Tibial nerve (tissue), 4 donors: ENCODE measurements around the gene DHRS7. TPM values are rescaled to one million over a fixed set of nuclear protein-coding genes. Genes with fewer than 3 reads are reported as not detected.

Source experiments
- DNase-seq, 2 donors: peaks; one replicate each; pipeline ENCODE4 v3.0.0-alpha.2; 2019; ENCODE audit warnings: low spot score in 2 of 2
- H3K27ac ChIP-seq, 4 donors: fragments of 200-600 bp; sonication (generic) in 3 of 4; one replicate each; pipeline ENCODE4 v1.5.1; 2017 to 2019; ENCODE audit warnings: mild to moderate bottlenecking in 1 of 4
- H3K27me3 ChIP-seq, 2 donors: fragments of 200-600 bp; sonication (generic) in 1 of 2; one replicate each; pipeline versions ENCODE4 v1.5.1 to v1.6.0; 2017 to 2019
- H3K36me3 ChIP-seq, 3 donors: fragments of 200-600 bp; sonication (generic); one replicate each; pipeline ENCODE4 v1.5.1; 2018 to 2019
- H3K4me1 ChIP-seq, 4 donors: fragments of 200-600 bp; sonication (generic) in 3 of 4; one replicate each; pipeline ENCODE4 v1.5.1; 2017 to 2019
- H3K4me3 ChIP-seq, 4 donors: fragments of 200-600 bp; sonication (generic) in 3 of 4; one replicate each; pipeline ENCODE4 v1.5.1; 2017 to 2019; ENCODE audit warnings: mild to moderate bottlenecking in 1 of 4, moderate library complexity in 1 of 4
- H3K9me3 ChIP-seq, 4 donors: fragments of 200-600 bp; sonication (generic) in 3 of 4; one replicate each; pipeline ENCODE4 v1.5.1; 2017 to 2019
- EP300 ChIP-seq, 2 donors: sonication (generic); formaldehyde crosslinking; IDR thresholded peaks; one replicate each; pipeline ENCODE4 v1.6.1; 2017; ENCODE audit warnings: antibody characterized with exemption in 2 of 2, mild to moderate bottlenecking in 1 of 2
- POLR2A ChIP-seq, 2 donors: fragments of 450-650 bp; IDR thresholded peaks; one replicate each; pipeline ENCODE4 v1.6.1; 2017; ENCODE audit warnings: antibody characterized with exemption in 2 of 2, mild to moderate bottlenecking in 2 of 2, moderate library complexity in 2 of 2
- WGBS, 2 donors: methylation state at CpG; one replicate each; pipeline ENCODE4 v1.1.5; 2018; 5-methylcytosine and 5-hydroxymethylcytosine counted together
- total RNA-seq, 4 donors: library from RNA; depleted of rRNA; stranded (reverse); fragments of >200 nt; gene quantifications; one replicate each; pipeline ENCODE4 v1.1.0, GENCODE V29; 2016
- TF ChIP-seq, protein P1 (sequence below), 5 experiments: fragments of 200-600 bp in 3 of 5; fragments of 450-650 bp in 2 of 5; sonication (generic) in 3 of 5; IDR thresholded peaks; one replicate each; pipeline ENCODE4 v1.5.1; 2016 to 2019; ENCODE audit warnings: antibody characterized with exemption in 5 of 5, mild to moderate bottlenecking in 3 of 5, moderate library complexity in 2 of 5

The DHRS7 gene
- total RNA-seq, 4 donors from 2014 or later: 77.1 to 126 (median 85.6) TPM

- Histone ChIP-seq H3K27ac (no peak overlapping the region), H3K27me3 (no peaks in the 10 kb centered on the region), H3K4me1 (peaks cover 0 to 20% (median 6%) of the 10 kb centered on the region in 4 donors), H3K36me3 (no peaks in the 10 kb centered on the region), H3K9me3 (no peaks in the 10 kb centered on the region), H3K4me3 (no peak overlapping the region)
- TF ChIP-seq EP300 (IDR thresholded peaks at IDR 0.05) (no peak), POLR2A (IDR thresholded peaks at IDR 0.05) (no peak)
- TF ChIP-seq, protein P1, sequence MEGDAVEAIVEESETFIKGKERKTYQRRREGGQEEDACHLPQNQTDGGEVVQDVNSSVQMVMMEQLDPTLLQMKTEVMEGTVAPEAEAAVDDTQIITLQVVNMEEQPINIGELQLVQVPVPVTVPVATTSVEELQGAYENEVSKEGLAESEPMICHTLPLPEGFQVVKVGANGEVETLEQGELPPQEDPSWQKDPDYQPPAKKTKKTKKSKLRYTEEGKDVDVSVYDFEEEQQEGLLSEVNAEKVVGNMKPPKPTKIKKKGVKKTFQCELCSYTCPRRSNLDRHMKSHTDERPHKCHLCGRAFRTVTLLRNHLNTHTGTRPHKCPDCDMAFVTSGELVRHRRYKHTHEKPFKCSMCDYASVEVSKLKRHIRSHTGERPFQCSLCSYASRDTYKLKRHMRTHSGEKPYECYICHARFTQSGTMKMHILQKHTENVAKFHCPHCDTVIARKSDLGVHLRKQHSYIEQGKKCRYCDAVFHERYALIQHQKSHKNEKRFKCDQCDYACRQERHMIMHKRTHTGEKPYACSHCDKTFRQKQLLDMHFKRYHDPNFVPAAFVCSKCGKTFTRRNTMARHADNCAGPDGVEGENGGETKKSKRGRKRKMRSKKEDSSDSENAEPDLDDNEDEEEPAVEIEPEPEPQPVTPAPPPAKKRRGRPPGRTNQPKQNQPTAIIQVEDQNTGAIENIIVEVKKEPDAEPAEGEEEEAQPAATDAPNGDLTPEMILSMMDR (IDR thresholded peaks at IDR 0.05): no peak
- no peak for DNase-seq
- 96 to 98% methylated on average over 3 of the region's 3 CpGs for WGBS, 2 donors
These were observed 4.5 kb upstream of the DHRS7 start for GRCh38 chr14:60169722-60170121.

DNA sequence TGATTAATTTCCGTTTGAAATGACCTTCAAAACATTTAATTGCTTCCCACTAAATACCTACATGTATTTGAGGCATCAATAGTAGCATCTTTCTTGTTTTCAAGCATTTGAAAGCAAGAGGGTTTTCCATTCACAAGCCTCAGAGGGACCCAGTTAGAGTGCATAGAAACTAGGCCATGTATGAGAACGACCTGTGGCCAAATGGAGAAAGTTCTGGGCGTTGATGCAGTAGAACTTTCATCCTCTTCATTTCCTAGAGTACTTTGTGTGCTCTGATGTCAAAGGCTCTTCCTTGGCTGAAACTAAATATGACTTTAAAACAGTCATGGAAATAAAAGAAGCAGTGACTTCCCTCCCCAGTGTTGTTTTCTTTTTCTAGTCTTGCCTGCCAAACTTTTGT, 944 bp upstream of the DHRS7 start:
- no peaks in the 10 kb centered on the region for H3K36me3 ChIP-seq
- H3K4me3 ChIP-seq: no peak overlapping the region
- TF ChIP-seq POLR2A (IDR thresholded peaks at IDR 0.05) (peak in 1 of 2 donors; percentile 22), EP300 (IDR thresholded peaks at IDR 0.05) (peak; percentile 37 to 59)
- TF ChIP-seq, protein P1 (IDR thresholded peaks at IDR 0.05): peak in 1 of 5 experiments; percentile 16

GRCh38 chr14:60165547-60165876, 314 bp upstream of the DHRS7 start:
- Histone ChIP-seq H3K27ac (peak overlapping the region; percentile 88 to 99 (median 94)), H3K36me3 (no peaks in the 10 kb centered on the region), H3K9me3 (no peaks in the 10 kb centered on the region), H3K4me3 (peak overlapping the region; percentile 79 to 96 (median 87)), H3K4me1 (peaks cover 0 to 49% (median 17%) of the 10 kb centered on the region in 4 donors), H3K27me3 (no peaks in the 10 kb centered on the region)
- 2% methylated on average over 4 of the region's 4 CpGs for WGBS, 2 donors
- DNase-seq: no peak
- no peak for TF ChIP-seq POLR2A (IDR thresholded peaks at IDR 0.05)
- TF ChIP-seq, protein P1 (IDR thresholded peaks at IDR 0.05): no peak
- no peak for TF ChIP-seq EP300 (IDR thresholded peaks at IDR 0.05)

More for the DNA sequence above, 944 bp upstream of the DHRS7 start:
- 42 to 57% methylated on average over 3 of the region's 3 CpGs for WGBS, 2 donors
- H3K27ac ChIP-seq: peak overlapping the region; percentile 88 to 99 (median 94)
- no peaks in the 10 kb centered on the region for H3K9me3 ChIP-seq
- H3K27me3 ChIP-seq: no peaks in the 10 kb centered on the region
- peaks cover 0 to 46% (median 17%) of the 10 kb centered on the region in 4 donors for H3K4me1 ChIP-seq
- DNase-seq: no peak

DNA sequence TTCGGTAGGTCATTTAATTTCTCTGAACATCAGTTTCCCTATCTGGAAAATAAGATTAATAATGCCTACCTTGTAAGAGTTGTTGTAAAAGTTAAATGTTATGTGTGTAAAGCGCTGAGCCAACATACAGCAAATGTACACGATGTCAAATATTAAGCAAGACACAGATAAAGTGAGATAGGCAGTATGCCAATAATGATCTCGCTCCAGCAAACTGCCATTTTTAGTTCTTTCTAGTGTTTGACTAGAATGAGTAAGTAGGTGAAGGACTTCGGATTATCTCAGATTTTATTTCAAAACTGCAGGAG, 840 bp downstream of the DHRS7 start:
- no peaks in the 10 kb centered on the region for H3K9me3 ChIP-seq
- TF ChIP-seq EP300 (IDR thresholded peaks at IDR 0.05) (no peak), POLR2A (IDR thresholded peaks at IDR 0.05) (no peak)
- TF ChIP-seq, protein P1 (IDR thresholded peaks at IDR 0.05): no peak
- peaks cover 0 to 58% (median 17%) of the 10 kb centered on the region in 4 donors for H3K4me1 ChIP-seq
- peak overlapping the region; percentile 79 to 96 (median 87) for H3K4me3 ChIP-seq
- 15 to 16% methylated on average over 5 of the region's 5 CpGs for WGBS, 2 donors
- H3K36me3 ChIP-seq: no peaks in the 10 kb centered on the region
- no peak for DNase-seq
- peak overlapping the region; percentile 88 to 99 (median 94) for H3K27ac ChIP-seq
- H3K27me3 ChIP-seq: no peaks in the 10 kb centered on the region

DNA sequence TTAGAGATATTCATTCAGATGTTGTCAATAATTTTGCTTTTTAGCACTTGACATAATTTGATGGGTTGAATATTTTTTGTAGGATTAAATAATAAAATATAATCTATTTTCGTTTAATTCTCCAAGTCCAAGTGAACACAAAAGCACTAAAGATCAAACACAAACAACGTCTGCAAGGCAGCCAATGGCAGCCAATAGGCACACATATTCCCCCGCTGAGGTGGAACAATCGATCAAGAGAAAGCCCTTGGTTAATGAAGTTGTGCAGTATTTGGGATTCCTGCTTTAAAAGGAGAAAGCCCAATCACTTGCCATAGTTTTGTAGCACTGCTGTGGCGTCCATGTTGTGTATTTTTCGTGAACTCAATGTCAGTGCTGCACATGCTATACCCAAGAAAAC, 1.5 kb downstream of the DHRS7 start:
- Histone ChIP-seq H3K4me1 (peaks cover 0 to 65% (median 18%) of the 10 kb centered on the region in 4 donors), H3K27ac (peak overlapping the region in 3 of 4 donors; percentile 93 to 99 (median 94)), H3K36me3 (no peaks in the 10 kb centered on the region), H3K4me3 (peak overlapping the region in 3 of 4 donors; percentile 79 to 96 (median 92)), H3K9me3 (no peaks in the 10 kb centered on the region), H3K27me3 (no peaks in the 10 kb centered on the region)
- TF ChIP-seq EP300 (IDR thresholded peaks at IDR 0.05) (no peak), POLR2A (IDR thresholded peaks at IDR 0.05) (no peak)
- TF ChIP-seq, protein P1 (IDR thresholded peaks at IDR 0.05): no peak
- WGBS, 2 donors: 59 to 71% methylated on average over 6 of the region's 6 CpGs
- no peak for DNase-seq
